H9 (cell line): ENCODE data around the gene ANKRD29. TPM values are rescaled to one million over a fixed set of nuclear protein-coding genes. Genes with fewer than 3 reads are reported as not detected.

Experiments
- DNase-seq: peaks from one replicate; pipeline ENCODE4 v3.0.0-alpha.2; 2017
- H2AFZ ChIP-seq: one replicate; pipeline ENCODE4 v1.6.1; 2013; ENCODE audit warnings: mild to moderate bottlenecking, low read length, control low read depth, moderate library complexity
- H2AK5ac ChIP-seq: 2 replicates; pipeline ENCODE4 v1.6.1; 2013; ENCODE audit warnings: low read length, control low read depth, mixed read lengths; ENCODE audit not compliant: insufficient read length
- H2BK120ac ChIP-seq: one replicate; pipeline ENCODE4 v1.6.1; 2013; ENCODE audit warnings: low read depth, mild to moderate bottlenecking, low read length, control low read depth, inconsistent platforms; ENCODE audit not compliant: poor library complexity, severe bottlenecking
- H2BK12ac ChIP-seq: 2 replicates; pipeline ENCODE4 v1.6.1; 2013; ENCODE audit warnings: low read length, control low read depth, mixed read lengths, low read depth; ENCODE audit not compliant: insufficient read length
- H2BK15ac ChIP-seq: 2 replicates; pipeline ENCODE4 v1.6.1; 2013; ENCODE audit warnings: low read depth, low read length, control low read depth
- H2BK20ac ChIP-seq: one replicate; pipeline ENCODE4 v1.6.1; 2013; ENCODE audit warnings: low read depth, mild to moderate bottlenecking, low read length, control low read depth, inconsistent platforms; ENCODE audit not compliant: poor library complexity, severe bottlenecking
- H2BK5ac ChIP-seq: 2 replicates; pipeline ENCODE4 v1.6.1; 2013; ENCODE audit warnings: low read length, control low read depth, mixed read lengths; ENCODE audit not compliant: insufficient read length
- H3K14ac ChIP-seq: 2 replicates; pipeline ENCODE4 v1.6.1; 2013; ENCODE audit warnings: low read length, control low read depth; ENCODE audit not compliant: insufficient read depth
- H3K18ac ChIP-seq: 2 replicates; pipeline ENCODE4 v1.6.1; 2013; ENCODE audit warnings: low read depth, mild to moderate bottlenecking, mixed read lengths, low read length, control low read depth; ENCODE audit not compliant: insufficient read length
- H3K23ac ChIP-seq: 2 replicates; pipeline ENCODE4 v1.6.1; 2013; ENCODE audit warnings: low read length, control low read depth, mixed read lengths, low read depth; ENCODE audit not compliant: insufficient read length
- H3K23me2 ChIP-seq: 2 replicates; pipeline ENCODE4 v1.6.1; 2013; ENCODE audit warnings: low read depth, mild to moderate bottlenecking, mixed read lengths, low read length, control low read depth; ENCODE audit not compliant: insufficient read length, poor library complexity, severe bottlenecking
- H3K27ac ChIP-seq: 2 replicates; pipeline ENCODE4 v1.5.1; 2013; ENCODE audit warnings: low read length, control low read depth, mixed read lengths, low read depth; ENCODE audit not compliant: insufficient read length
- H3K27me3 ChIP-seq: 2 replicates; pipeline ENCODE4 v1.6.1; 2013; ENCODE audit warnings: low read length, control low read depth, inconsistent platforms; ENCODE audit not compliant: insufficient read depth
- H3K4ac ChIP-seq: 2 replicates; pipeline ENCODE4 v1.6.1; 2013; ENCODE audit warnings: low read depth, mild to moderate bottlenecking, control low read depth, inconsistent platforms, low read length, moderate library complexity
- H3K4me1 ChIP-seq: 2 replicates; pipeline ENCODE4 v1.6.1; 2013; ENCODE audit warnings: low read length, control low read depth, inconsistent platforms; ENCODE audit not compliant: insufficient read depth
- H3K4me2 ChIP-seq: 2 replicates; pipeline ENCODE4 v1.6.1; 2013; ENCODE audit warnings: low read length, control low read depth, mixed read lengths; ENCODE audit not compliant: insufficient read length, insufficient read depth
- H3K56ac ChIP-seq: 2 replicates; pipeline ENCODE4 v1.6.1; 2013; ENCODE audit warnings: low read depth, mild to moderate bottlenecking, mixed read lengths, low read length, control low read depth; ENCODE audit not compliant: insufficient read length
- H3K79me1 ChIP-seq: 2 replicates; pipeline ENCODE4 v1.6.1; 2013; ENCODE audit warnings: low read depth, mild to moderate bottlenecking, moderate library complexity, low read length, control low read depth, inconsistent platforms; ENCODE audit not compliant: insufficient read depth, poor library complexity, severe bottlenecking
- H3K79me2 ChIP-seq: 2 replicates; pipeline ENCODE4 v1.6.1; 2013; ENCODE audit warnings: low read length, control low read depth, inconsistent platforms; ENCODE audit not compliant: insufficient read depth
- H3K9ac ChIP-seq: 2 replicates; pipeline ENCODE4 v1.6.1; 2013; ENCODE audit warnings: low read length, control low read depth, mixed read lengths; ENCODE audit not compliant: insufficient read length; ENCODE audit errors: extremely low read depth
- H3K9me3 ChIP-seq: one replicate; pipeline ENCODE4 v1.6.1; 2013; ENCODE audit warnings: low read depth, low read length, inconsistent platforms; ENCODE audit not compliant: control insufficient read depth
- H3T11ph ChIP-seq: one replicate; pipeline ENCODE4 v1.6.1; 2013; ENCODE audit warnings: mild to moderate bottlenecking, low read length, control low read depth, inconsistent platforms
- H4K20me1 ChIP-seq: one replicate; pipeline ENCODE4 v1.6.1; 2013; ENCODE audit not compliant: control insufficient read depth, insufficient read length, insufficient read depth
- H4K5ac ChIP-seq: 2 replicates; pipeline ENCODE4 v1.6.1; 2013; ENCODE audit warnings: low read depth, mild to moderate bottlenecking, mixed read lengths, low read length, control low read depth; ENCODE audit not compliant: insufficient read length
- H4K8ac ChIP-seq: replicated peaks from 2 replicates; pipeline ENCODE4 v1.6.1; 2013; ENCODE audit warnings: low read length, control low read depth, mixed read lengths, low read depth; ENCODE audit not compliant: insufficient read length
- H4K91ac ChIP-seq: 2 replicates; pipeline ENCODE4 v1.6.1; 2013; ENCODE audit warnings: low read depth, mild to moderate bottlenecking, moderate library complexity, mixed read lengths, low read length, control low read depth; ENCODE audit not compliant: insufficient read length
- H3K27ac Mint-ChIP-seq, 3 experiments: 2 replicates in 2 of 3; 3 replicates in 1 of 3; pipeline ENCODE4 v1.8.0; 2020 to 2021; ENCODE audit warnings: mixed read lengths in 3 of 3, mild to moderate bottlenecking in 1 of 3, moderate library complexity in 1 of 3
- H3K27me3 Mint-ChIP-seq: 2 replicates; pipeline ENCODE4 v1.8.0; 2021; ENCODE audit warnings: low read depth, mild to moderate bottlenecking, moderate library complexity, mixed read lengths
- H3K36me3 Mint-ChIP-seq, 3 experiments: 2 replicates in 2 of 3; 3 replicates in 1 of 3; pipeline ENCODE4 v1.8.0; 2020 to 2021; ENCODE audit warnings: low read depth in 3 of 3, mixed read lengths in 3 of 3; ENCODE audit not compliant: insufficient read depth in 1 of 3
- H3K4me1 Mint-ChIP-seq, 2 experiments: 2 replicates each; pipeline ENCODE4 v1.8.0; 2020; ENCODE audit warnings: mixed read lengths in 2 of 2
- H3K4me3 Mint-ChIP-seq, 2 experiments: 2 replicates in 1 of 2; 3 replicates in 1 of 2; pipeline ENCODE4 v1.8.0; 2020 to 2021; ENCODE audit warnings: mild to moderate bottlenecking in 2 of 2, mixed read lengths in 2 of 2, moderate library complexity in 1 of 2
- H3K9me3 Mint-ChIP-seq, 2 experiments: 2 replicates in 1 of 2; 3 replicates in 1 of 2; pipeline ENCODE4 v1.8.0; 2020; ENCODE audit warnings: mild to moderate bottlenecking in 2 of 2, mixed read lengths in 2 of 2, moderate library complexity in 1 of 2
- WGBS: extraction: QIAGEN DNeasy Blood & Tissue Kit; methylation state at CpG from one replicate; pipeline ENCODE4 v1.1.7; 2013; ENCODE audit warnings: missing lambda C conversion rate, low lambda C conversion rate, mixed read lengths; ENCODE audit not compliant: insufficient read length; ENCODE audit errors: extremely low coverage; 5-methylcytosine and 5-hydroxymethylcytosine counted together
- total RNA-seq: library from RNA; stranded (reverse); gene quantifications from 2 replicates; pipeline ENCODE4 v1.2.1, GENCODE V29; 2021
- TF ChIP-seq, protein P1 (sequence below): fragments of 200-600 bp; sonication (generic); conservative IDR thresholded peaks from 3 replicates; pipeline ENCODE4 v1.8.0; 2021; ENCODE audit warnings: antibody characterized with exemption, mild to moderate bottlenecking

ANKRD29 gene
- total RNA-seq, 1 experiment from 2014 or later: 2.1 TPM

DNA sequence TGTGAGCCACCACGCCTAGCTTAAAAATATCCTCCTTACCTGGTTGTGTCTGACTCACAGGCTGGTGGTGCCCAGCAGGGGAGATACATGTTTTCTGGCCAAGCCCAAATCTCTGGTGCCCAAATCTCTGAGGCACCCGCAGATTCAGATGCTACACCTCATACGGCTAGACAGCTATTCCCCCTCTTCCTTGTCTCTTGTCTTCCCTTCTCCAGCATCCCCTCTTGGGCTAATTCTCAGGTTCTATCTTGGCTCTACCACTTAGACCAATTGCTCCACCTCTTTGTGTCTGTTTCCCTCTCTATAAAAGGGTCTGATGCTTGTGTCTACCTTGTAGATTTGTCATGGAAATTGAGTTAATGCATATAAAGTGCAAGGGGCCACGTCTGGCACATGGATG lies 39.9 kb upstream of the ANKRD29 start:
- TF ChIP-seq, protein P1, sequence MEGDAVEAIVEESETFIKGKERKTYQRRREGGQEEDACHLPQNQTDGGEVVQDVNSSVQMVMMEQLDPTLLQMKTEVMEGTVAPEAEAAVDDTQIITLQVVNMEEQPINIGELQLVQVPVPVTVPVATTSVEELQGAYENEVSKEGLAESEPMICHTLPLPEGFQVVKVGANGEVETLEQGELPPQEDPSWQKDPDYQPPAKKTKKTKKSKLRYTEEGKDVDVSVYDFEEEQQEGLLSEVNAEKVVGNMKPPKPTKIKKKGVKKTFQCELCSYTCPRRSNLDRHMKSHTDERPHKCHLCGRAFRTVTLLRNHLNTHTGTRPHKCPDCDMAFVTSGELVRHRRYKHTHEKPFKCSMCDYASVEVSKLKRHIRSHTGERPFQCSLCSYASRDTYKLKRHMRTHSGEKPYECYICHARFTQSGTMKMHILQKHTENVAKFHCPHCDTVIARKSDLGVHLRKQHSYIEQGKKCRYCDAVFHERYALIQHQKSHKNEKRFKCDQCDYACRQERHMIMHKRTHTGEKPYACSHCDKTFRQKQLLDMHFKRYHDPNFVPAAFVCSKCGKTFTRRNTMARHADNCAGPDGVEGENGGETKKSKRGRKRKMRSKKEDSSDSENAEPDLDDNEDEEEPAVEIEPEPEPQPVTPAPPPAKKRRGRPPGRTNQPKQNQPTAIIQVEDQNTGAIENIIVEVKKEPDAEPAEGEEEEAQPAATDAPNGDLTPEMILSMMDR: no peak
- H3K27me3 ChIP-seq: no peaks in the 10 kb centered on the region
- no peak overlapping the region for H4K91ac ChIP-seq
- H2BK15ac ChIP-seq: no peak overlapping the region
- no peak overlapping the region for H3K23ac ChIP-seq
- no peak overlapping the region for H2AK5ac ChIP-seq
- Mint-ChIP-seq H3K36me3 (no peaks in the 10 kb centered on the region), H3K4me3 (no peak overlapping the region), H3K4me1 (no peaks in the 10 kb centered on the region), H3K9me3 (peaks cover 0 to 4% of the 10 kb centered on the region in 2 experiments; a peak in 3 of 5 replicates), H3K27ac (no peak overlapping the region), H3K27me3 (peaks cover 10% of the 10 kb centered on the region)
- H3K9ac ChIP-seq: no peak overlapping the region
- H3K4ac ChIP-seq: no peak overlapping the region
- H4K8ac ChIP-seq: no peak overlapping the region
- H2BK120ac ChIP-seq: no peak overlapping the region
- no peak overlapping the region for H3K18ac ChIP-seq
- no peaks in the 10 kb centered on the region for H4K20me1 ChIP-seq
- H3K9me3 ChIP-seq: no peaks in the 10 kb centered on the region
- H3K79me1 ChIP-seq: no peaks in the 10 kb centered on the region
- H3K56ac ChIP-seq: no peak overlapping the region
- no peak overlapping the region for H3T11ph ChIP-seq
- no peaks in the 10 kb centered on the region for H3K23me2 ChIP-seq
- H2BK12ac ChIP-seq: no peak overlapping the region
- H3K79me2 ChIP-seq: no peaks in the 10 kb centered on the region
- no peak overlapping the region for H2AFZ ChIP-seq
- no peak overlapping the region for H2BK5ac ChIP-seq
- H3K4me1 ChIP-seq: no peaks in the 10 kb centered on the region
- H3K27ac ChIP-seq: no peak overlapping the region
- H3K14ac ChIP-seq: no peak overlapping the region
- WGBS: no CpG with 5 or more reads among the region's 4 CpGs
- no peak overlapping the region for H3K4me2 ChIP-seq
- no peak overlapping the region for H2BK20ac ChIP-seq
- no peak overlapping the region for H4K5ac ChIP-seq
- no peak for DNase-seq
